Lower lobe of right lung (tissue), 2 donors: Measurements from ENCODE around the gene KRTAP4-9. TPM values are rescaled to one million over a fixed set of nuclear protein-coding genes. Genes with fewer than 3 reads are reported as not detected.
"Not testable (repeated sequence)": the region's sequence is repeated elsewhere in the genome, so short reads cannot be mapped to it uniquely, and the experiment has no call there.

ENCODE experiments used
- ATAC-seq, 2 donors: fragments of 200-7000 bp; cut with Tn5 transposase; one replicate each; pipeline ENCODE4 v1.9.1; 2020 to 2022; ENCODE audit warnings: mild to moderate bottlenecking in 2 of 2, moderate library complexity in 2 of 2
- DNase-seq: peaks from one replicate; pipeline ENCODE4 v3.0.0-alpha.2; 2020
- H3K27ac ChIP-seq: fragments of 200-600 bp; one replicate; pipeline ENCODE4 v1.8.0; 2022
- H3K27me3 ChIP-seq: fragments of 200-600 bp; one replicate; pipeline ENCODE4 v1.8.0; 2022; ENCODE audit warnings: low read depth
- H3K36me3 ChIP-seq: fragments of 200-600 bp; one replicate; pipeline ENCODE4 v1.8.0; 2022; ENCODE audit warnings: mild to moderate bottlenecking
- H3K4me1 ChIP-seq: fragments of 200-600 bp; one replicate; pipeline ENCODE4 v1.8.0; 2022
- H3K4me3 ChIP-seq: fragments of 200-600 bp; one replicate; pipeline ENCODE4 v1.8.0; 2022; ENCODE audit warnings: mild to moderate bottlenecking
- H3K9me3 ChIP-seq: fragments of 200-600 bp; one replicate; pipeline ENCODE4 v1.8.0; 2022
- intact Hi-C: fragments of 100-400 bp; cut with DNase I; formaldehyde crosslinking; loops from one replicate; pipeline ENCODE4 v1.11.0; 2022
- total RNA-seq: library from RNA; stranded (reverse); fragmentation: NEBNext Ultra II Directional; extraction: Animal tissue kit (Norgen Biotek cat#: 25700); gene quantifications from one replicate; pipeline ENCODE4 v1.2.1, GENCODE V29; 2021
- TF ChIP-seq, protein P1 (sequence below): fragments of 200-600 bp; IDR thresholded peaks from one replicate; pipeline ENCODE4 v1.8.0; 2022; ENCODE audit warnings: antibody characterized with exemption, mild to moderate bottlenecking
- donor health status: DM: no; HTN: yes; CAD: no; lungs with severe emphysema.

KRTAP4-9 gene
- total RNA-seq, 1 donor from 2014 or later: not detected

DNA sequence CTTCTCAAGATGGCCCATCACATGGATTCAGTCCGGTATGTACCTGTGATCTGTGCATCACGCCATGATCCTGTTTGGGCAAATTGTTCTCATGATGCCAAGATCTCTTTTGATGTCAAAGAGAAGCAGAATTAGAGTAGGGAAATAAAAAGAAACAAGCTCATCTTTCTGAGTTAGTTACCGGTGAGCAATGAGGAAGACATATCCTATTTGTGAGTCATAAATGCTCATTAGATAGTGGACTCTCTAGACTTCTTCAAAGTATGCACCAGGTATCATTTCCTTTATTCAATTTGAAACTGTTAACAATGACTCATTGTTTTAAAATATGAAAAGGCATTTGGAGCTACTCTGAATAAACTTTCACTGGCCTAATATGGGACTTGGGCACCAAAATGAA is 26.8 kb downstream of the KRTAP4-9 start:
- Histone ChIP-seq H3K27ac (no peak overlapping the region), H3K36me3 (no peaks in the 10 kb centered on the region), H3K4me3 (no peak overlapping the region), H3K27me3 (no peaks in the 10 kb centered on the region), H3K4me1 (no peaks in the 10 kb centered on the region), H3K9me3 (no peaks in the 10 kb centered on the region)
- DNase-seq (no peak), ATAC-seq (no peak)
- TF ChIP-seq, protein P1, sequence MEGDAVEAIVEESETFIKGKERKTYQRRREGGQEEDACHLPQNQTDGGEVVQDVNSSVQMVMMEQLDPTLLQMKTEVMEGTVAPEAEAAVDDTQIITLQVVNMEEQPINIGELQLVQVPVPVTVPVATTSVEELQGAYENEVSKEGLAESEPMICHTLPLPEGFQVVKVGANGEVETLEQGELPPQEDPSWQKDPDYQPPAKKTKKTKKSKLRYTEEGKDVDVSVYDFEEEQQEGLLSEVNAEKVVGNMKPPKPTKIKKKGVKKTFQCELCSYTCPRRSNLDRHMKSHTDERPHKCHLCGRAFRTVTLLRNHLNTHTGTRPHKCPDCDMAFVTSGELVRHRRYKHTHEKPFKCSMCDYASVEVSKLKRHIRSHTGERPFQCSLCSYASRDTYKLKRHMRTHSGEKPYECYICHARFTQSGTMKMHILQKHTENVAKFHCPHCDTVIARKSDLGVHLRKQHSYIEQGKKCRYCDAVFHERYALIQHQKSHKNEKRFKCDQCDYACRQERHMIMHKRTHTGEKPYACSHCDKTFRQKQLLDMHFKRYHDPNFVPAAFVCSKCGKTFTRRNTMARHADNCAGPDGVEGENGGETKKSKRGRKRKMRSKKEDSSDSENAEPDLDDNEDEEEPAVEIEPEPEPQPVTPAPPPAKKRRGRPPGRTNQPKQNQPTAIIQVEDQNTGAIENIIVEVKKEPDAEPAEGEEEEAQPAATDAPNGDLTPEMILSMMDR: no peak
- intact Hi-C loops: no loop called here

DNA sequence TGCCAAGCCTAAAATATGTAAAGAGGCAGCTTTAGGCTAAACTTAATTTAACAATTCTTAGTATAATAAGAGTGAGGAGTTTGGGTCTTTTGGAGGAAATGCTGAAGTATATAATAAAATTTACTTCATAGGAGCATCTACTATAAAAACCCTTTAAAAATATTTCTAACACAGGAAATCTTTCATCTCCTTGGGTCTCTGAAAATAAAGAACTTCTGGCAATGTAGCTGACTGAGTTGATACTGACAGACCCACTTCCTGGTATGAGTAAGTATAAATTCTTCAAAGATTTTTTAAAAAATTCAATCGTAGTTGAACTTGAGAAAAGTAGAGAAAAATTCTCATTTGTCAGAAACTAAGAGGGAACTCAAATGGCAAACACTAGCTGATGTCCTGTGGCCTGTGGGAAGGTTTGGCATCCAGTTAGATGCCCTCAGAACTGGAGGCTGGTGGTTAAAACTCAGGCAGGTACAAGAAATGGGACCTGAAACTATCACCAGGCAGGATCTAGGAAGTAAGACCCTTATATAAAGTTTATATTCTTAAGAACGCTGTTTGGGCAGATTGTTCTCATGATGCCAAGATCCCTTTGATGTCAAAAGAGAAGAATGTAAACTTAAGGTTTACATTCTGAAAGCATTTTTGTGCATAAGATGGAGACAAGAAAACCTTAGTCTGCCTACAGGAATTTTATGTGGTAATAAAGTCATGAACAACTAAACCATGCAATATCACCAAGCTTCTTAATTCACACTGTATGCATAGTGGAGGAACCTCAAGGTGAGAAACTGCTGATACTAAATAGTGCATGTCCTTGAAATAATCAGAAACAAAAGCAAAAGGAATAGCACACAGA is 28.9 kb downstream of the KRTAP4-9 start:
- no peaks in the 10 kb centered on the region for H3K36me3 ChIP-seq
- H3K27ac ChIP-seq: no peak overlapping the region
- DNase-seq (no peak), ATAC-seq (no peak)
- no peaks in the 10 kb centered on the region for H3K4me1 ChIP-seq
- H3K9me3 ChIP-seq: no peaks in the 10 kb centered on the region
- TF ChIP-seq, protein P1: no peak
- H3K4me3 ChIP-seq: no peak overlapping the region
- intact Hi-C loops: no loop called here
- no peaks in the 10 kb centered on the region for H3K27me3 ChIP-seq

DNA sequence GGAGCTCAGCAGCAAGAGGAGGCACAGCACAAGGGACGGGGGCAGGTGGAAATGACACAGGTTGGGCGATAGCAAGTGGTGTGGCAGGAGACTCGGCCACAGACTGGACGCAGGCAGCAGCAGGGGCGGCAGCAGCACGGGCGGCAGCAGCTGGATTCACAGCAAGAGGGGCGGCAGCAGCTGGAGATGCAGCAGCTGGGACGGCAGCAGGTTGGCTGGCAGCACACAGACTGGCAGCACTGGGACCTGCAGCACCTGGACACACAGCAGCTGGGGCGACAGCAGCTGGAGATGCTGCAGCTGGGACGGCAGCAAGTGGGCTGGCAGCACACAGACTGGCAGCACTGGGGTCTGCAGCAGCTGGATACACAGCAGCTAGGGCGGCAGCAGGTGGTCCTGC is 34.7 kb downstream of the KRTAP4-9 start:
- intact Hi-C loops, H3K36me3 ChIP-seq, ATAC-seq, H3K4me1 ChIP-seq, H3K4me3 ChIP-seq, H3K27me3 ChIP-seq, H3K27ac ChIP-seq: not testable (repeated sequence)
- H3K9me3 ChIP-seq: peaks cover 14% of the 10 kb centered on the region
- peak; percentile 47 for DNase-seq

- DNase-seq (no peak), ATAC-seq (no peak)
- H3K4me1 ChIP-seq: no peaks in the 10 kb centered on the region
- no peak within 1 kb of the TSS for H3K4me3 ChIP-seq
- intact Hi-C loops: no loop called here
- TF ChIP-seq, protein P1: no peak
- no peaks in the 10 kb centered on the region for H3K36me3 ChIP-seq
- no peaks in the 10 kb centered on the region for H3K27me3 ChIP-seq
- H3K27ac ChIP-seq: no peak within 1 kb of the TSS
- peaks cover 14% of the 10 kb centered on the region for H3K9me3 ChIP-seq
Measured at GRCh38 chr17:41140360-41141131, 35.4 kb downstream of the KRTAP4-9 start, which contains the start of gene KRTAP4-6. KRTAP4-6 (minus strand) TSS chr17:41140544; CDS start chr17:41140487, 57 bp downstream.

GRCh38 chr17:41141361-41141760 is 36.2 kb downstream of the KRTAP4-9 start:
- ATAC-seq (no peak), DNase-seq (no peak)
- no peaks in the 10 kb centered on the region for H3K4me1 ChIP-seq
- no peaks in the 10 kb centered on the region for H3K36me3 ChIP-seq
- no peak overlapping the region for H3K4me3 ChIP-seq
- peaks cover 14% of the 10 kb centered on the region for H3K9me3 ChIP-seq
- no peaks in the 10 kb centered on the region for H3K27me3 ChIP-seq
- TF ChIP-seq, protein P1: no peak
- intact Hi-C loops: no loop called here
- H3K27ac ChIP-seq: no peak overlapping the region

- ATAC-seq (no peak), DNase-seq (no peak)
- Histone ChIP-seq H3K36me3 (no peaks in the 10 kb centered on the region), H3K4me1 (no peaks in the 10 kb centered on the region), H3K9me3 (peaks cover 14% of the 10 kb centered on the region), H3K4me3 (no peak overlapping the region), H3K27ac (no peak overlapping the region), H3K27me3 (no peaks in the 10 kb centered on the region)
- TF ChIP-seq, protein P1: no peak
- intact Hi-C loops: no loop called here
Measured at GRCh38 chr17:41144846-41145245, 39.7 kb downstream of the KRTAP4-9 start.
